GM21786 (cell line): ENCODE measurements around the gene CMKLR1.

Source experiments
- ATAC-seq: cut with Tn5 transposase; IDR thresholded peaks from one replicate; pipeline ENCODE4 v1.9.1; 2021; ENCODE audit not compliant: unreplicated experiment

The CMKLR1 gene

GRCh38 chr12:108363165-108363564 lies 24.1 kb upstream of the CMKLR1 start:
- no peak for ATAC-seq

- ATAC-seq, result no peak
Observed at GRCh38 chr12:108361606-108362005, 22.5 kb upstream of the CMKLR1 start.

- peak; percentile 54 for ATAC-seq
Observed at GRCh38 chr12:108360487-108360886, 21.4 kb upstream of the CMKLR1 start.

- ATAC-seq, result no peak
Observed at GRCh38 chr12:108360057-108360456, 20.9 kb upstream of the CMKLR1 start.

GRCh38 chr12:108358580-108358965 lies 19.5 kb upstream of the CMKLR1 start:
- ATAC-seq, result no peak

- ATAC-seq, result no peak
Observed at GRCh38 chr12:108357834-108358579, 18.9 kb upstream of the CMKLR1 start.

- no peak for ATAC-seq
Observed at GRCh38 chr12:108356835-108357806, 18.0 kb upstream of the CMKLR1 start.

- no peak for ATAC-seq
Observed at GRCh38 chr12:108355069-108355468, 16.0 kb upstream of the CMKLR1 start.

- no peak for ATAC-seq
Observed at GRCh38 chr12:108352591-108352990, 13.5 kb upstream of the CMKLR1 start.

- no peak for ATAC-seq
Observed at GRCh38 chr12:108350511-108350910, 11.4 kb upstream of the CMKLR1 start.

- no peak for ATAC-seq
Observed at GRCh38 chr12:108349278-108349688, 10.2 kb upstream of the CMKLR1 start.

- no peak for ATAC-seq
Observed at GRCh38 chr12:108348842-108349241, 9.7 kb upstream of the CMKLR1 start.

- ATAC-seq, result no peak
Observed at GRCh38 chr12:108346727-108347710, 7.9 kb upstream of the CMKLR1 start.

GRCh38 chr12:108345716-108346633 lies 6.9 kb upstream of the CMKLR1 start:
- ATAC-seq, result no peak

- ATAC-seq, result no peak
Observed at GRCh38 chr12:108342985-108343384, 3.9 kb upstream of the CMKLR1 start.

GRCh38 chr12:108341854-108342847 lies 3.0 kb upstream of the CMKLR1 start:
- no peak for ATAC-seq

GRCh38 chr12:108341356-108341755 lies 2.2 kb upstream of the CMKLR1 start:
- ATAC-seq, result no peak

- ATAC-seq, result no peak
Observed at GRCh38 chr12:108340037-108340436, 926 bp upstream of the CMKLR1 start.
